ENCODE data around the gene GRM4. TPM values are rescaled to one million over a fixed set of nuclear protein-coding genes. Genes with fewer than 3 reads are reported as not detected.

Gene GRM4
- total RNA-seq, 1 donor from 2014 or later, result not detected

DNA sequence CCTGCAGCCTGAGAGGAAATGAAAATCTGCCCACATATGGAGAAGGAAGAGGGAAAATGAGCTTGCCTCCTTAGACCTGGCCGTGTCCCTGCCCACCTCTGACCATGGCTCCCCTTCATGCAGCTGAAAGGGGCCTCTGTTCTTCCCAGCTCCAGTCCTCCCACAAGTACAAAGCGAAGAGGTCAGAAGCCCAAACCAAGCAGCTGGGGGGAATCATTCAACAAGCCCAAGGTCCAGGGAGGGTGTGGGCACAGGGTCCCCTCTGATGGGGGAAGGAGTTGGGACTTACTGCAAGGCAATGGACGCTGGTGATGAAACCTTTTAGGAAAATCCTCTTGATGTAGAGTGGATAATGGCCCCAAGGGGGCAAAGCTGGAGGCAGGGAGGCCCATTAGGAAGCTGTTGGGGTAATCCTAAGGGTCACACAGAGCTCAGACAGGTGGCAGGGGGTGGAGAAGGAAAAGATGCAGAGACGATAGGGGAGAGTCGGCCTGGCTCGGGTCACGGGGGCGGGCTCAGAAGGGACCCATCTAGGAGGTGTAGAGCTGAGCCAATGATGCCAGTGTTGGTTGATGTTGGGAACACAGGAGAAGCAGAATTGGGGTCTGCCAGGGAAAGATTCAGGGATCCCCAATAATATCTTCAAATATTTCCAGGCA lies 16.1 kb upstream of the GRM4 start:
- no peaks in the 10 kb centered on the region for H3K4me1 ChIP-seq
- peaks cover 14% of the 10 kb centered on the region for H3K9me3 ChIP-seq
- no peak overlapping the region for H3K4me3 ChIP-seq
- no peak for ATAC-seq
- H3K36me3 ChIP-seq, result no peaks in the 10 kb centered on the region
- intact Hi-C loops (cut with DNase I), result no loop called here
- H3K27me3 ChIP-seq (ENCODE audit: low read depth), result no peaks in the 10 kb centered on the region
- no peak for DNase-seq
- TF ChIP-seq, protein P1, sequence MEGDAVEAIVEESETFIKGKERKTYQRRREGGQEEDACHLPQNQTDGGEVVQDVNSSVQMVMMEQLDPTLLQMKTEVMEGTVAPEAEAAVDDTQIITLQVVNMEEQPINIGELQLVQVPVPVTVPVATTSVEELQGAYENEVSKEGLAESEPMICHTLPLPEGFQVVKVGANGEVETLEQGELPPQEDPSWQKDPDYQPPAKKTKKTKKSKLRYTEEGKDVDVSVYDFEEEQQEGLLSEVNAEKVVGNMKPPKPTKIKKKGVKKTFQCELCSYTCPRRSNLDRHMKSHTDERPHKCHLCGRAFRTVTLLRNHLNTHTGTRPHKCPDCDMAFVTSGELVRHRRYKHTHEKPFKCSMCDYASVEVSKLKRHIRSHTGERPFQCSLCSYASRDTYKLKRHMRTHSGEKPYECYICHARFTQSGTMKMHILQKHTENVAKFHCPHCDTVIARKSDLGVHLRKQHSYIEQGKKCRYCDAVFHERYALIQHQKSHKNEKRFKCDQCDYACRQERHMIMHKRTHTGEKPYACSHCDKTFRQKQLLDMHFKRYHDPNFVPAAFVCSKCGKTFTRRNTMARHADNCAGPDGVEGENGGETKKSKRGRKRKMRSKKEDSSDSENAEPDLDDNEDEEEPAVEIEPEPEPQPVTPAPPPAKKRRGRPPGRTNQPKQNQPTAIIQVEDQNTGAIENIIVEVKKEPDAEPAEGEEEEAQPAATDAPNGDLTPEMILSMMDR (IDR thresholded peaks at IDR 0.05), result no peak
- no peak overlapping the region for H3K27ac ChIP-seq

DNA sequence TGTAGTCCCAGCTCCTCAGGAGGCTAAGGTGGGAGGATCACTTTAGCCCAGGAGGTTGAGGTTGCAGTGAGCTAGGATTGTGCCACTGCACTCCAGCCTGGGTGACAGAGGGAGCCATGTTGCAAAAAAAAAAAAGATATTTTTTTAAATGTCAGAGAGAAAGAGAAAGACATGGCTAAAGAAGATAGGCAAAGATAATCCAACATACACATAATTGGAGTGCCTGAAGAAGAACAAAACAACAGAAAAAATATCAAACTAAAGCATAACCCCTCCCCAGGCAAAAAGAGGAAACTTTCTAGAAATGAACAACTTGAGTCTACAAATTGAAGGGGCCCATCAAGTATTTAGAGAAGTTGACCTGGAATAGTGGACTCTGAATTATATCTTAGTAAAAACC lies 14.0 kb upstream of the GRM4 start:
- H3K4me3 ChIP-seq, result no peak overlapping the region
- no peak for ATAC-seq
- peaks cover 8% of the 10 kb centered on the region for H3K27me3 ChIP-seq (ENCODE audit: low read depth)
- intact Hi-C loops (cut with DNase I), result no loop called here
- TF ChIP-seq, protein P1 (IDR thresholded peaks at IDR 0.05), result no peak
- no peaks in the 10 kb centered on the region for H3K36me3 ChIP-seq
- DNase-seq, result no peak
- peaks cover 2% of the 10 kb centered on the region for H3K4me1 ChIP-seq
- no peak overlapping the region for H3K27ac ChIP-seq
- H3K9me3 ChIP-seq, result peaks cover 14% of the 10 kb centered on the region

DNA sequence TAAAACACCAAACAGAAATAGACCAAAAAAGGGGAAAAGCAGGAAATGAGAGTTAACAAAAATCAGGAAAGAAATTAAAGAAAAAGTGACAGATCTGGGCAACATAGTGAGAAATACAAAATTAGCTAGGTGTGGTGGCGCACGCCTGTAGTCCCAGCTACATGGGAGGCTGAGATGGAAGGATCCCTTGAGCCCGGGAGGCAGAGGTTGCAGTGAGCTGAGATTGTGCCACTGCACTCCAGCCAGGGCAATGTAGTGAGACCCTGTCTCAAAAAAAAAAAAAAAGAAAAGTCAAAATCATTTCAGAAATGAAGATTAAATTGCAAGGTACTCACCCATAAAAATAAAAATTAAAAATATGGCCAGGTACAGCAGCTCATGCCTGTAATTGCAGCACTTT lies 13.0 kb upstream of the GRM4 start:
- Histone ChIP-seq H3K9me3 (peaks cover 14% of the 10 kb centered on the region), H3K36me3 (no peaks in the 10 kb centered on the region), H3K4me3 (no peak overlapping the region), H3K4me1 (peaks cover 11% of the 10 kb centered on the region), H3K27me3 (ENCODE audit: low read depth) (peaks cover 17% of the 10 kb centered on the region), H3K27ac (no peak overlapping the region)
- TF ChIP-seq, protein P1 (IDR thresholded peaks at IDR 0.05), result no peak
- intact Hi-C loops (cut with DNase I), result no loop called here
- DNase-seq (no peak), ATAC-seq (no peak)

DNA sequence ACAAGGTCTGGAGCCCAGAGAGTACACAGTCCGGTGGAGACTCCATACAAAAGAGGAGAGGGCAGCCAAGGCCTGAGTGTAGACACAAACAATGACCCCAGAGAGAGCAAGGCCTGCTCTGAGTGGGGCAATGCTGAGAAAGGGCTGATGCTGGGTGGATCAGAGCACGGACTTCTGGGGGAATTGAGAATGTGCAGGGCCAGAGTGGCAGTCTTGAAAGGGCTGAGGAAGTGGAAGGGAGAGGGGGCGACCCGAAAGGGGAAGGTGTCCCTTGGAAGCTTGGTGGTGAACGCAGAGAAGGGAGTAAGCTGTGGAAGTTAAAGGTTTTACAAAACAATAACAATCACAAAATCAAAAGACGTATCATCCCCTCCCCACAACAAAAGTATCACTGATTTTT lies 12.0 kb upstream of the GRM4 start:
- peaks cover 11% of the 10 kb centered on the region for H3K4me1 ChIP-seq
- H3K36me3 ChIP-seq, result no peaks in the 10 kb centered on the region
- H3K27me3 ChIP-seq (ENCODE audit: low read depth), result peaks cover 25% of the 10 kb centered on the region
- H3K27ac ChIP-seq, result no peak overlapping the region
- DNase-seq, result no peak
- no peak overlapping the region for H3K4me3 ChIP-seq
- no peak for ATAC-seq
- TF ChIP-seq, protein P1 (IDR thresholded peaks at IDR 0.05), result no peak
- intact Hi-C loops (cut with DNase I), result no loop called here
- peaks cover 14% of the 10 kb centered on the region for H3K9me3 ChIP-seq

DNA sequence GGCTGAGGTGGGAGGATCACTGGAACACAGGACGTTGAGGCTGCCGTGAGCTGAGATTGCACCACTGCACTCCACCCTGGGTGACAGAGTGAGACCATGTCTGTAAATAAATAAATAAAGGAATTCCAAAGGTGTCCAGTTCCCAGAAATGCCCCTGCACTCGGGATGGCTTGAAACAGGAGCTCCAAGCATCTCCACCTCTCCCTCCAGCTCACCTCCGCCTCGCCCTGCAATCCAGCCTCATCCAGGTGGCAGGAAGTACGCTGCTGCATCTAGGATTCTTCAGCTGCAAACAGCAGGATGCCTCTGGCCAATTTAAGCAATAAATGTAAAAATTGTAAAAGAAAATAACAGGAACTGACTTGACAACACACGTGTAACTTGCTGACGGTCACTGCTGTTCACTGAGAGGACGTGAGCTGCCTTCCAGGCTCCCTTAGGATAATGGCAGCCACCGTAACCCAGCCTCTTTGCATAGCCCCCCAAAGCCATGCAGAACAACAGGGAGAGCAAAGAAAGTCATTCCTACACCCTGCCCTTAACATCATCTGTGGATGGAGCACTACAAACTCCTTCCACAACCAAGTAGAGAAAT lies 11.4 kb upstream of the GRM4 start:
- DNase-seq, result no peak
- no peak overlapping the region for H3K4me3 ChIP-seq
- no peak overlapping the region for H3K27ac ChIP-seq
- intact Hi-C loops (cut with DNase I), result no loop called here
- peaks cover 27% of the 10 kb centered on the region for H3K27me3 ChIP-seq (ENCODE audit: low read depth)
- H3K4me1 ChIP-seq, result peaks cover 11% of the 10 kb centered on the region
- TF ChIP-seq, protein P1 (IDR thresholded peaks at IDR 0.05), result no peak
- no peaks in the 10 kb centered on the region for H3K36me3 ChIP-seq
- ATAC-seq, result no peak
- peaks cover 14% of the 10 kb centered on the region for H3K9me3 ChIP-seq

Measured in lower lobe of right lung (tissue), 2 donors.